ENCODE measurements around the gene FTCDNL1. TPM values are rescaled to one million over a fixed set of nuclear protein-coding genes. Genes with fewer than 3 reads are reported as not detected.

The FTCDNL1 gene
- total and polyA plus RNA-seq, 9 of the 15 experiments (the other 6 are each of a cell fraction or from before 2014, with no cell fraction given): 0.13 to 0.58 (median 0.32) TPM

DNA sequence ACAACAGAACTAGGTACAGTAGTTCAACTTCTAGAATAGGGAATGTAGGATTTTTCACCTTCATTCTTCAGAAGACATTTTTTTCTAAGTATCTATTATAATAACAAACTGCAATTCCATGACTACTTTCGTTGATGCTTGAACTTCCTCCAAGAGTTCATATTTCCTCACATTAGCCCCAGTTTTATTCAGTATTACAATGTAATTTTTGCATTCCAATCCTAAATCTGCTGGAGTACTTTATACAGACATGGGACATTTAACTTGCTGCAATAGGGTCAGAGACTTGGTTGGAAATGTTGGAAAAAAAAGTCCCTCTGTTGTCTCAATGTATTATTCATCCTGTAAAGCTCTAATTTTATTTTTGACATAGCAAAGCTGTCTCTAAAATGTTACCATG is 19.6 kb upstream of the FTCDNL1 start:
- H3K79me2 ChIP-seq (ENCODE audit: control insufficient read depth, insufficient read depth, low read length): no peaks in the 10 kb centered on the region
- no peaks in the 10 kb centered on the region for H3K9me1 ChIP-seq (ENCODE audit: control insufficient read depth, insufficient read depth, low read length)
- BruUV-seq (replicated peaks): no TSS peak
- no peak overlapping the region for H3K27ac ChIP-seq (ENCODE audit: extremely low read depth, low read depth, low read length)
- no peak overlapping the region for H3K9ac ChIP-seq (ENCODE audit: insufficient read depth in 1 of 2, low read depth in 2 of 2, low read length in 2 of 2)
- DNase-seq (ENCODE audit: extremely low read depth in 1 of 4, low spot score in 3 of 4) (no peak), ATAC-seq (no peak), FAIRE-seq (no peak)
- WGBS (ENCODE audit: insufficient coverage, low coverage, missing lambda C conversion rate): 0% methylated on average over 1 of the region's 1 CpG
- no peaks in the 10 kb centered on the region; the same call in 1 of the 2 replicates for H3K9me3 ChIP-seq (replicated peaks; ENCODE audit: control insufficient read depth, insufficient read depth, low read depth, low read length)
- H3K27me3 ChIP-seq (ENCODE audit: control insufficient read depth in 2 of 2, insufficient read depth in 2 of 2, low read length in 2 of 2): no peaks in the 10 kb centered on the region
- no peaks in the 10 kb centered on the region for H3K36me3 ChIP-seq (ENCODE audit: control insufficient read depth, insufficient read depth, low read length)
- ChIA-PET POLR2A (no interaction called here), CTCF (ENCODE audit: low intra/inter-chr PET ratio) (no interaction called here)
- no peaks in the 10 kb centered on the region for H4K20me1 ChIP-seq (replicated peaks; ENCODE audit: control insufficient read depth, insufficient read depth, low read length)
- H3K4me2 ChIP-seq (ENCODE audit: insufficient read depth, low read length): no peak overlapping the region
- H3K4me1 ChIP-seq (replicated peaks in 1 of 2; ENCODE audit: control insufficient read depth in 2 of 2, insufficient read depth in 2 of 2, low read length in 2 of 2): no peaks in the 10 kb centered on the region
- no peak overlapping the region for H3K4me3 ChIP-seq
- H2AFZ ChIP-seq (ENCODE audit: low read depth, low read length): no peak overlapping the region
- in situ Hi-C loops (cut with MboI) (no loop called here), intact Hi-C loops (cut with micrococcal nuclease) (no loop called here)
- TF ChIP-seq FOS (IDR thresholded peaks at IDR 0.05; ENCODE audit: extremely low read depth, insufficient read length) (no peak), IFI16 (CRISPR knock-in tag; IDR thresholded peaks at IDR 0.05) (no peak), ZNF354B (CRISPR knock-in tag; IDR thresholded peaks at IDR 0.05) (no peak), CBX8 (IDR thresholded peaks at IDR 0.05; ENCODE audit: borderline replicate concordance, extremely low read depth, low read depth, low read length, poor library complexity, severe bottlenecking) (no peak), MEF2A (IDR thresholded peaks at IDR 0.05; ENCODE audit: control insufficient read depth, low read depth, low read length) (no peak), ZNF561 (CRISPR knock-in tag; conservative IDR thresholded peaks at IDR 0.05) (no peak), BMI1 (IDR thresholded peaks at IDR 0.05; ENCODE audit: low read length) (no peak), ZBTB7A (IDR thresholded peaks at IDR 0.05; ENCODE audit: borderline replicate concordance, control insufficient read depth, low read depth, low read length) (no peak), PHB2 (IDR thresholded peaks at IDR 0.05; ENCODE audit: low read depth) (no peak), NFRKB (IDR thresholded peaks at IDR 0.05; ENCODE audit: low read depth) (no peak), ZNF253 (CRISPR knock-in tag; conservative IDR thresholded peaks at IDR 0.05) (no peak), ELF1 (tag; IDR thresholded peaks at IDR 0.05) (no peak)
- TF ChIP-seq, protein P1, sequence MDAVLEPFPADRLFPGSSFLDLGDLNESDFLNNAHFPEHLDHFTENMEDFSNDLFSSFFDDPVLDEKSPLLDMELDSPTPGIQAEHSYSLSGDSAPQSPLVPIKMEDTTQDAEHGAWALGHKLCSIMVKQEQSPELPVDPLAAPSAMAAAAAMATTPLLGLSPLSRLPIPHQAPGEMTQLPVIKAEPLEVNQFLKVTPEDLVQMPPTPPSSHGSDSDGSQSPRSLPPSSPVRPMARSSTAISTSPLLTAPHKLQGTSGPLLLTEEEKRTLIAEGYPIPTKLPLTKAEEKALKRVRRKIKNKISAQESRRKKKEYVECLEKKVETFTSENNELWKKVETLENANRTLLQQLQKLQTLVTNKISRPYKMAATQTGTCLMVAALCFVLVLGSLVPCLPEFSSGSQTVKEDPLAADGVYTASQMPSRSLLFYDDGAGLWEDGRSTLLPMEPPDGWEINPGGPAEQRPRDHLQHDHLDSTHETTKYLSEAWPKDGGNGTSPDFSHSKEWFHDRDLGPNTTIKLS (IDR thresholded peaks at IDR 0.05; ENCODE audit: borderline replicate concordance, low read depth): no peak
- TF ChIP-seq, protein P2, sequence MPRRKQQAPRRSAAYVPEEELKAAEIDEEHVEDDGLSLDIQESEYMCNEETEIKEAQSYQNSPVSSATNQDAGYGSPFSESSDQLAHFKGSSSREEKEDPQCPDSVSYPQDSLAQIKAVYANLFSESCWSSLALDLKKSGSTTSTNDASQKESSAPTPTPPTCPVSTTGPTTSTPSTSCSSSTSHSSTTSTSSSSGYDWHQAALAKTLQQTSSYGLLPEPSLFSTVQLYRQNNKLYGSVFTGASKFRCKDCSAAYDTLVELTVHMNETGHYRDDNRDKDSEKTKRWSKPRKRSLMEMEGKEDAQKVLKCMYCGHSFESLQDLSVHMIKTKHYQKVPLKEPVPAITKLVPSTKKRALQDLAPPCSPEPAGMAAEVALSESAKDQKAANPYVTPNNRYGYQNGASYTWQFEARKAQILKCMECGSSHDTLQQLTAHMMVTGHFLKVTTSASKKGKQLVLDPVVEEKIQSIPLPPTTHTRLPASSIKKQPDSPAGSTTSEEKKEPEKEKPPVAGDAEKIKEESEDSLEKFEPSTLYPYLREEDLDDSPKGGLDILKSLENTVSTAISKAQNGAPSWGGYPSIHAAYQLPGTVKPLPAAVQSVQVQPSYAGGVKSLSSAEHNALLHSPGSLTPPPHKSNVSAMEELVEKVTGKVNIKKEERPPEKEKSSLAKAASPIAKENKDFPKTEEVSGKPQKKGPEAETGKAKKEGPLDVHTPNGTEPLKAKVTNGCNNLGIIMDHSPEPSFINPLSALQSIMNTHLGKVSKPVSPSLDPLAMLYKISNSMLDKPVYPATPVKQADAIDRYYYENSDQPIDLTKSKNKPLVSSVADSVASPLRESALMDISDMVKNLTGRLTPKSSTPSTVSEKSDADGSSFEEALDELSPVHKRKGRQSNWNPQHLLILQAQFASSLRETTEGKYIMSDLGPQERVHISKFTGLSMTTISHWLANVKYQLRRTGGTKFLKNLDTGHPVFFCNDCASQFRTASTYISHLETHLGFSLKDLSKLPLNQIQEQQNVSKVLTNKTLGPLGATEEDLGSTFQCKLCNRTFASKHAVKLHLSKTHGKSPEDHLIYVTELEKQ (CRISPR knock-in tag; IDR thresholded peaks at IDR 0.05): no peak
- TF ChIP-seq, protein P3, sequence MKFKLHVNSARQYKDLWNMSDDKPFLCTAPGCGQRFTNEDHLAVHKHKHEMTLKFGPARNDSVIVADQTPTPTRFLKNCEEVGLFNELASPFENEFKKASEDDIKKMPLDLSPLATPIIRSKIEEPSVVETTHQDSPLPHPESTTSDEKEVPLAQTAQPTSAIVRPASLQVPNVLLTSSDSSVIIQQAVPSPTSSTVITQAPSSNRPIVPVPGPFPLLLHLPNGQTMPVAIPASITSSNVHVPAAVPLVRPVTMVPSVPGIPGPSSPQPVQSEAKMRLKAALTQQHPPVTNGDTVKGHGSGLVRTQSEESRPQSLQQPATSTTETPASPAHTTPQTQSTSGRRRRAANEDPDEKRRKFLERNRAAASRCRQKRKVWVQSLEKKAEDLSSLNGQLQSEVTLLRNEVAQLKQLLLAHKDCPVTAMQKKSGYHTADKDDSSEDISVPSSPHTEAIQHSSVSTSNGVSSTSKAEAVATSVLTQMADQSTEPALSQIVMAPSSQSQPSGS (CRISPR knock-in tag; IDR thresholded peaks at IDR 0.05): no peak
- TF ChIP-seq, protein P4, sequence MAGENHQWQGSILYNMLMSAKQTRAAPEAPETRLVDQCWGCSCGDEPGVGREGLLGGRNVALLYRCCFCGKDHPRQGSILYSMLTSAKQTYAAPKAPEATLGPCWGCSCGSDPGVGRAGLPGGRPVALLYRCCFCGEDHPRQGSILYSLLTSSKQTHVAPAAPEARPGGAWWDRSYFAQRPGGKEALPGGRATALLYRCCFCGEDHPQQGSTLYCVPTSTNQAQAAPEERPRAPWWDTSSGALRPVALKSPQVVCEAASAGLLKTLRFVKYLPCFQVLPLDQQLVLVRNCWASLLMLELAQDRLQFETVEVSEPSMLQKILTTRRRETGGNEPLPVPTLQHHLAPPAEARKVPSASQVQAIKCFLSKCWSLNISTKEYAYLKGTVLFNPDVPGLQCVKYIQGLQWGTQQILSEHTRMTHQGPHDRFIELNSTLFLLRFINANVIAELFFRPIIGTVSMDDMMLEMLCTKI (IDR thresholded peaks at IDR 0.05; ENCODE audit: partially characterized antibody): no peak

All from K562 (cell line).